Mucosa of rectum (tissue), 2 donors: ENCODE results near the gene DSTN.

Experiments
- H3K27ac ChIP-seq, 2 donors: one replicate each; pipeline ENCODE4 v1.7.0; 2013; ENCODE audit warnings: inconsistent platforms in 2 of 2, low read depth in 2 of 2, low read length in 2 of 2
- H3K27me3 ChIP-seq, 2 donors: one replicate each; pipeline ENCODE4 v1.7.0; 2013; ENCODE audit warnings: low read length in 2 of 2; ENCODE audit not compliant: control insufficient read depth in 2 of 2, insufficient read depth in 2 of 2
- H3K36me3 ChIP-seq, 2 donors: one replicate each; pipeline ENCODE4 v1.7.0; 2013; ENCODE audit warnings: low read length in 2 of 2; ENCODE audit not compliant: control insufficient read depth in 2 of 2, insufficient read depth in 2 of 2
- H3K4me1 ChIP-seq, 2 donors: one replicate each; pipeline ENCODE4 v1.7.0; 2013; ENCODE audit warnings: low read length in 2 of 2, mild to moderate bottlenecking in 1 of 2; ENCODE audit not compliant: control insufficient read depth in 2 of 2, insufficient read depth in 2 of 2
- H3K4me3 ChIP-seq, 2 donors: one replicate each; pipeline ENCODE4 v1.7.0; 2013; ENCODE audit warnings: low read length in 2 of 2
- H3K9ac ChIP-seq, 2 donors: one replicate each; pipeline ENCODE4 v1.7.0; 2013; ENCODE audit warnings: low read length in 2 of 2, low read depth in 1 of 2, mild to moderate bottlenecking in 1 of 2
- H3K9me3 ChIP-seq, 2 donors: one replicate each; pipeline ENCODE4 v1.7.0; 2013; ENCODE audit warnings: low read length in 2 of 2; ENCODE audit not compliant: control insufficient read depth in 2 of 2
- donor health status: healthy.
- donor health status: Normal muscosa, but diverticular disease.

DSTN gene

DNA sequence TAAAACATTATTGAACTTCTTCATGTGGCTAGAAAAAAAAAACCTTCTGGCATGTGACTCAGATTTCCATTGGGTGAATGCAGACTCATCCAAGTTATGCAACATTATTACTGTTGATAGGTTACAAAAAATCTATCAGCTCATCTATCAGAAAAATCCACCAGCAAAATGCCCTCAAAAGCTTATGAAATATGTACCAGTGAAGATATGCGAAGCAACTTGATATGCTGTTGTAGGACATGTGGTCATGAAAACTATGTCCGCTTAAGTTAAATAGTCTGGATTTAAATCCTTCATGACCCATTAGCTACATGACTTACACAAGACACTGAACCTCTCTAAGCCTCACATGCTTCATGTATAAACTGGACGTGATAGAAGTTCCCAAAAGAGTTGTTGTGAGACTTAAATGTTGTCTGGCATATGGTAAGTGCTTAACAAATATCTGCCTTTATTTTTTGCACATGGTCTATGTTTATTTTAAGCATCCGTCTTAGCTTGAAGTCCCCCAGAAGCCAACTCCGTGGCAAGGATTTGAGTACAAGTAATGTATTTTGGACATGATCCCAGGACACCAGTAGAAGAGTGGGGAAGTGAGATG is 26.2 kb upstream of the DSTN start:
- H3K4me1 ChIP-seq = no peaks in the 10 kb centered on the region
- H3K27me3 ChIP-seq = no peaks in the 10 kb centered on the region
- H3K36me3 ChIP-seq = no peaks in the 10 kb centered on the region
- H3K9me3 ChIP-seq = no peaks in the 10 kb centered on the region
- no peak overlapping the region for H3K4me3 ChIP-seq
- H3K27ac ChIP-seq = peak overlapping the region; percentile 29 to 34
- H3K9ac ChIP-seq = no peak overlapping the region

DNA sequence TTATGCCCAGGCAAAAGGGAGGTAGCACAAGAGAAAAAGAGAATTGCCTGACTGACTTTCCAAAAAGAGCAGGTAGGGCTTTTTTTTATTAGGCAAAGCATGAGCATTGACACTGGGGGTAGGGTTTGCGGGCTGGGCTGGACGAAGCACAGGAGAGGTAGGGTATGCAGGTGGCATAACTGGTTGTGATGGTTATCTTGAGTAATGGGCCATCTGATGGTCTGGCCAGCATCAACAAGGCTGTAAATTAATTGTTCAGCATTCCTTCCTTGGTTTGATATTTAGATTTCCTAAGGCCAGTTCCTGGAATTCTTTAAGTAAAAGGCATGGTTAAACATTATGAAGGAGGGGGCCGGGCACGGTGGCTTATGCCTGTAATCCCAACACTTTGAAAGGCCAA is 24.7 kb upstream of the DSTN start:
- Histone ChIP-seq H3K27me3 (no peaks in the 10 kb centered on the region), H3K27ac (no peak overlapping the region), H3K4me1 (no peaks in the 10 kb centered on the region), H3K36me3 (no peaks in the 10 kb centered on the region), H3K9ac (no peak overlapping the region), H3K4me3 (no peak overlapping the region), H3K9me3 (no peaks in the 10 kb centered on the region)

DNA sequence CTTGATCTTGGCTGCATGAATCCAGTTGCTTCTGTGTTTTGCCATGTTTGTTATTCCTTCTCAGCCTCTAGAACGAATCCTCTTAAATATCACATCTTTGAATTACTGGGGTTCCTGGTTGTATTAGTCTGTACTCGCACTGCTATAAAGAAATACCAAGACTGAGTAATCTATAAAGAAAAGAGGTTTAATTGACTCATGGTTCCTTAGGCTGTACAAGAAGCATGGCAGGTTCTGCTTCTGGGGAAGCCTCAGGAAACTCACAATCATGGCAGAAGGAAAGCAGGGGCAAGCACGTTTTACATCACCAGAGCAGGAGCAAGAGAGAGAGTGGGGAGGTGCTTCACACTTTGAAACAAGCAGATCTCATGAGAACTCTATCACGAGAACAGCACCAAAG is 20.7 kb upstream of the DSTN start:
- Histone ChIP-seq H3K9ac (no peak overlapping the region), H3K9me3 (no peaks in the 10 kb centered on the region), H3K4me3 (no peak overlapping the region), H3K27ac (no peak overlapping the region), H3K4me1 (no peaks in the 10 kb centered on the region), H3K36me3 (no peaks in the 10 kb centered on the region), H3K27me3 (no peaks in the 10 kb centered on the region)

DNA sequence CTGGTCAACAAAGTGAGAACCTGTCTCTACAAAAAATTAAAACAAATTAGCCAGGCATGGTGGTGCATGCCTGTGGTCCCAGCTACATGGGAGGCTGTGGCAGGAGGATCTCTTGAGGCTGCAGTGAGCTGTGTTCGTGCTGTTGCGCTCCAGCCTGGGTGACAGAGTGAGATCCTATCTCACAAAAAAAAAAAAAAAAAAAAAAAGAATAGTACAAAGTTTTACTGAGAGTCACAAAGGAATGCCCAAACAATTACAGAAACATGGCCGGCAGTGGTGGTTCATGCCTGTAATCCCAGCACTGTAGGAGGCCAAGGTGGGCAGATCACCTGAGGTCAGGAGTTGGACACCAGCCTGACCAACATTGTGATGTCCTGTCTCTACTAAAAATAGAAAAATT is 14.8 kb upstream of the DSTN start:
- Histone ChIP-seq H3K4me1 (peaks cover 15 to 22% of the 10 kb centered on the region in 2 donors), H3K36me3 (no peaks in the 10 kb centered on the region), H3K27ac (no peak overlapping the region), H3K4me3 (no peak overlapping the region), H3K9ac (no peak overlapping the region), H3K27me3 (no peaks in the 10 kb centered on the region), H3K9me3 (no peaks in the 10 kb centered on the region)

DNA sequence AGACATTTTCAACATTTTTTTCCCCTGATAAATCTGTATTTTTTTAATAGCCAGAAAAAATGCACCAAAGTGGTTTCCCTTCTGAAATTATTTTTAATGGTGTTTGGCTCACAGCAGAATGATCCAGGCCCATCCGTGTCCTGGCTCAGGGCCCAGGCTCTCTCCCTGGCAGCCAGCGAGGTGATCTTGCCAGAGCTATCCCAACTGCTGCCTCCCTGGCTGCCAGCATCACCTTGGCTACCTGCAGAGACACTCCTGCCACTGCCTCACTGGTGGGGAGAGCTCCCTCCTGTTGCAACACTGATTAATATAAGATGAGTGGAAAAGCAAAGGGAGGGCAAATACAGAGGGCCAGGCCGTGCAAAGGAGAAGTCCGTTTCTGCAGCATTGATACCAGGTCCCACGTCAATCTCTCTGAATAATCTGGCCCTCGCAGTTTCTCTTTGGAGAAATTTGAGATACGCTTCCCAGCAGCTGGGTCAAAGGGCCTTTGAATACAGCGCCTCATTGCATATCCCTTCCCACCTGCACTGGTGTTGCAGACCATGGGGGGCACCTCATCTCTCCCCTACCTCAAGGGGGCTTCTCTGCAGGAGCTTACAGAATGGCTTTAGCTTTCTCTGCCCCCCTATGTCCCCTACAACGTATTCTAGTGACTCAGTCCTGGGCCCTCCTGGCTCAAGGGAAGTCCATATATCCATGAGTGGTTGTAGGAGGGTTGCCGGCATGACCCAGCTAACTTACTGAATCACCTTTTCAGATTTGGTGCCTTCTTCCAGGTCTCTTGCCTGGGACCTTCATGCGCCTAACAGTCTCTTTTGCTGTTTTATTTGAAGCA is 12.8 kb upstream of the DSTN start:
- no peaks in the 10 kb centered on the region for H3K36me3 ChIP-seq
- no peak overlapping the region for H3K4me3 ChIP-seq
- no peaks in the 10 kb centered on the region for H3K27me3 ChIP-seq
- no peak overlapping the region for H3K9ac ChIP-seq
- peak overlapping the region; percentile 45 to 87 for H3K27ac ChIP-seq
- H3K4me1 ChIP-seq = peaks cover 15 to 22% of the 10 kb centered on the region in 2 donors
- no peaks in the 10 kb centered on the region for H3K9me3 ChIP-seq

DNA sequence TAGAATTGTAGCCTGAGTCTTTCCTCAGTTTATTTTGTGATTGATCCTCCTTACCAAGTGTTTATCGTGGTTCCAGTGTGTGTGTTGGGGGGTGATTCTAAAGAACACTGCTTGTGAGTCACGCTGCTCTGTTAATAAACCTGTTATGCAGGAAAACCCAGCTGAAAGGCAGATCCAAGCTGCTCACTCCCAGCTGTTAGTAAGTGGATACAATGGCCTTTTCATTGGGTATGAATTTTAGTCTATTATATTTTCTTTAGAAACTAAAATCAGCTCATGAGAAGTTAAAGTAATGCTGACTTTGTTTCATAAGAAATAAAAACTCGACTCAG is 12.2 kb upstream of the DSTN start:
- Histone ChIP-seq H3K9ac (no peak overlapping the region), H3K27ac (peak overlapping the region; percentile 45 to 87), H3K36me3 (no peaks in the 10 kb centered on the region), H3K4me3 (no peak overlapping the region), H3K9me3 (no peaks in the 10 kb centered on the region), H3K4me1 (peaks cover 16 to 22% of the 10 kb centered on the region in 2 donors), H3K27me3 (no peaks in the 10 kb centered on the region)

DNA sequence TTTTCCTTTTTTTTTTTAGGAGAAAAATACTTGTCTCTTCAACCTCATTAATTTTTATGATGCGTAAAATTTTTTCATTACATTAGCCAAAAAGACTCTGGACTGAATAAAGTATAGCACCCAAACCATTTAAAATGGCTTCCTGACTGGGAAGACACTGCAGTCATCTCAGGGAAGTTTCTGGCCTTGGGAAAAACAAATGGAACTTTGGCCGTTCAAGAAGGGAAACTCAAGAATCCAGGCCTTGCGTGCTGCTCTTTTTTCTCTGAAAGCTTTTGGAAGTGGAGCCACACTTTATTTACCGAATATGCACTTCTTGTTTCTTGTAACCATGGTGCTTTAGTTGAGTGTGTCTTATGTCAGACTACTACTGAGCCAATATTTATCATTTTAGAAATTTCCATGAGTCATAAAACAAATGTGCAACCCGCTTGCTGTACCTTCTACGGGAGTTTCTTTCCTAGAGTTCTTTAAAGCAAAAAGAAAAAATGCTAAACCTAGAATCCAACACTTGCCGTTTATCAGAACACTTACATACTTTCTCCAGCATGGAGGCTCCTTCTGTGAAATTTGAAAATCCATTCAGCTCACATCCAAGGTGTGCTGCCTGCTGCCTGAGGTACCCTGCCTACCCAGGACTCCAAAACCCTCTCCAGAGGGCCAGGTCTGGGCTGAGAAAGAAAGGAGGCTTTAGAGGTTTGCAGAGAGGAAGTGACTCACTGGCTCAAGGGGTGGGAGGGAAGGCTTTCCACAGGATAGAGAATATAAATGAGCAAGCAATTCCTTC is 11.5 kb upstream of the DSTN start:
- Histone ChIP-seq H3K27me3 (no peaks in the 10 kb centered on the region), H3K27ac (peak overlapping the region; percentile 83 to 87), H3K4me1 (peaks cover 17 to 22% of the 10 kb centered on the region in 2 donors), H3K36me3 (no peaks in the 10 kb centered on the region), H3K9ac (peak overlapping the region in 1 of 2 donors; percentile 33), H3K9me3 (no peaks in the 10 kb centered on the region), H3K4me3 (peak overlapping the region in 1 of 2 donors; percentile 6)

DNA sequence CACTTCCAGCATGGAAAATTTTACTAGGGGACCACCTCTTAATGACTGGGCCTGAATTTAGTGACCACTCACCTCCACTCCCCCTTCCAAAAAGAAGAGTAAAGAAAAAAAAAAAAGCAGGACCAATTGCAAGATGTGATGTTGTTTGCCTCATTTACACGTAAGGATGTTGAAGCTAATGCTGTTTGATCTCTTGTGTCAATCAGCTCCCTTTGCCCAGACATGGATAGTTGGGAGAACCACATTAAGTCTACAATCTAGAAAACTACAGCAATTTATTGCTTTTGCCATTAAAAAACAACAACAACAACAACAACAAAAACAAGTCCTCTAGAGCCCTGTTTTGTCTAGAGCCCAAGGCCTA is 11.0 kb upstream of the DSTN start:
- no peak overlapping the region for H3K4me3 ChIP-seq

DNA sequence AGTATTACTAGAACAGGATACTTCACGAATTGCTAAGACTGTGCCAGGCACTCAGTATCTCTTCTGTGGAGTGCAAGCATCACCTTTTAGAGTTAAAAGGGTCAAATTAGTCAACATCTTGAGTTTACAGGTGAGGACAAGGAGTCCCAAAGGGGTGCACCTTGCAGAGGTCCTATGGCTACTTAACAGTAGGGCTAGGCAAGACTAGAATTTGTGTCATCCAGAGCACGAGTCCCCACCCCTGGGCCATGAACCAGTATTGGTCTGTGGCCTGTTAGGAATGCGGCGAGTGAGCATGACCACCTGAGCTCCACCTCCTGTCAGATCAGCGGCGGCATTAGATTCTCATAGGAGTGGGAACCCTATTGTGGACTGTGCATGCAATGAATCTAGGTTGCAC is 10.5 kb upstream of the DSTN start:
- Histone ChIP-seq H3K27me3 (no peaks in the 10 kb centered on the region), H3K9me3 (no peaks in the 10 kb centered on the region), H3K4me3 (no peak overlapping the region), H3K4me1 (peaks cover 17 to 22% of the 10 kb centered on the region in 2 donors), H3K9ac (no peak overlapping the region), H3K36me3 (no peaks in the 10 kb centered on the region), H3K27ac (peak overlapping the region; percentile 83 to 87)

More for the DNA sequence above, 11.0 kb upstream of the DSTN start:
- H3K9me3 ChIP-seq = no peaks in the 10 kb centered on the region
- no peak overlapping the region for H3K9ac ChIP-seq
- H3K27ac ChIP-seq = peak overlapping the region; percentile 83 to 87
- no peaks in the 10 kb centered on the region for H3K36me3 ChIP-seq
- no peaks in the 10 kb centered on the region for H3K27me3 ChIP-seq
- peaks cover 17 to 22% of the 10 kb centered on the region in 2 donors for H3K4me1 ChIP-seq
